Activated naive CD8-positive, alpha-beta T cell treated with anti-CD3 and anti-CD28 coated beads for 36 hours (primary cell): Measurements from ENCODE around the gene FBXO45. TPM values are rescaled to one million over a fixed set of nuclear protein-coding genes. Genes with fewer than 3 reads are reported as not detected.
"Not testable (repeated sequence)": the region's sequence is repeated elsewhere in the genome, so short reads cannot be mapped to it uniquely, and the experiment has no call there.

ENCODE experiments used
- DNase-seq: peaks from one replicate; pipeline ENCODE4 v3.0.0; 2021
- H3K27ac Mint-ChIP-seq: one replicate; pipeline ENCODE4 v1.8.0; 2022; ENCODE audit warnings: mild to moderate bottlenecking, moderate library complexity, mixed read lengths
- H3K27me3 Mint-ChIP-seq: one replicate; pipeline ENCODE4 v1.8.0; 2022; ENCODE audit warnings: mild to moderate bottlenecking, mixed read lengths
- H3K36me3 Mint-ChIP-seq: one replicate; pipeline ENCODE4 v1.8.0; 2021; ENCODE audit warnings: mild to moderate bottlenecking, mixed read lengths
- H3K4me1 Mint-ChIP-seq: one replicate; pipeline ENCODE4 v1.8.0; 2021; ENCODE audit warnings: mixed read lengths
- H3K4me3 Mint-ChIP-seq: one replicate; pipeline ENCODE4 v1.8.0; 2022; ENCODE audit warnings: mild to moderate bottlenecking, moderate library complexity, mixed read lengths
- H3K9me3 Mint-ChIP-seq: one replicate; pipeline ENCODE4 v1.8.0; 2022; ENCODE audit warnings: mixed read lengths
- total RNA-seq, 2 experiments: library from RNA; stranded (reverse); gene quantifications; one replicate each; pipeline ENCODE4 v1.2.3, GENCODE V29; 2021

The FBXO45 gene
- total RNA-seq, 2 experiments from 2014 or later = 26.1 to 26.3 TPM

DNA sequence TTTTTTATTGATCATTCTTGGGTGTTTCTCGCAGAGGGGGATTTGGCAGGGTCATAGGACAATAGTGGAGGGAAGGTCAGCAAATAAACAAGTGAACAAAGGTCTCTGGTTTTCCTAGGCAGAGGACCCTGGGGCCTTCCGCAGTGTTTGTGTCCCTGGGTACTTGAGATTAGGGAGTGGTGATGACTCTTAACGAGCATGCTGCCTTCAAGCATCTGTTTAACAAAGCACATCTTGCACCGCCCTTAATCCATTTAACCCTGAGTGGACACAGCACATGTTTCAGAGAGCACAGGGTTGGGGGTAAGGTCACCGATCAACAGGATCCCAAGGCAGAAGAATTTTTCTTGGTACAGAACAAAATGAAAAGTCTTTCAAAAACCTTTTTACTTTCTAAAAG, 51.2 kb downstream of the FBXO45 start:
- H3K27ac Mint-ChIP-seq, DNase-seq, H3K36me3 Mint-ChIP-seq, H3K27me3 Mint-ChIP-seq, H3K9me3 Mint-ChIP-seq, H3K4me3 Mint-ChIP-seq: not testable (repeated sequence)
- peaks cover 27% of the 10 kb centered on the region for H3K4me1 Mint-ChIP-seq

DNA sequence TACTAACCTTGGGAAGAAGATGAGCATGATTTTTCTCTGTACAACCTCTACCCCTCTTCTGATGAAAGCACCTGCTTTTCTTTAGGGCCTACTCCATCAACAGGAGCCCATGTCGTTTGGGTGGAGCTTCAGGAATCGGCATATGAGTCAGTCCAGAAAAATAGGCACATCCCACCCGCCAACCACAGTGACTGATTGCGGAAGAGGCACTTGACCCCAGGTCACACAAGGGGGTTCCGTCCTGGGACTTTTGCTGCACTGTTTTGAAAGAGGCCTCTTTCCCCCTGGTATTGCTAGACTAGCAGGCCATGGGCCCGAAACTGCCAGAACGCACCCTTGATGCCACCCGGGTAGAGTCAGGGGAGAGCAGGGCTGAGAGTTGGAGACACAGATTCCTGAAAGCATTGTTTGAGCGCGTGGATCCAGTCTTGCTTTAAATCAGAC, 51.7 kb downstream of the FBXO45 start:
- Mint-ChIP-seq H3K36me3 (no peaks in the 10 kb centered on the region), H3K27ac (no peak overlapping the region), H3K4me1 (peaks cover 32% of the 10 kb centered on the region), H3K9me3 (no peaks in the 10 kb centered on the region), H3K4me3 (no peak overlapping the region), H3K27me3 (no peaks in the 10 kb centered on the region)
- no peak for DNase-seq

GRCh38 chr3:196620684-196621083, 52.2 kb downstream of the FBXO45 start:
- no peaks in the 10 kb centered on the region for H3K27me3 Mint-ChIP-seq
- peaks cover 36% of the 10 kb centered on the region for H3K4me1 Mint-ChIP-seq
- no peak overlapping the region for H3K4me3 Mint-ChIP-seq
- H3K9me3 Mint-ChIP-seq = no peaks in the 10 kb centered on the region
- H3K36me3 Mint-ChIP-seq = no peaks in the 10 kb centered on the region
- no peak overlapping the region for H3K27ac Mint-ChIP-seq
- DNase-seq = no peak

DNA sequence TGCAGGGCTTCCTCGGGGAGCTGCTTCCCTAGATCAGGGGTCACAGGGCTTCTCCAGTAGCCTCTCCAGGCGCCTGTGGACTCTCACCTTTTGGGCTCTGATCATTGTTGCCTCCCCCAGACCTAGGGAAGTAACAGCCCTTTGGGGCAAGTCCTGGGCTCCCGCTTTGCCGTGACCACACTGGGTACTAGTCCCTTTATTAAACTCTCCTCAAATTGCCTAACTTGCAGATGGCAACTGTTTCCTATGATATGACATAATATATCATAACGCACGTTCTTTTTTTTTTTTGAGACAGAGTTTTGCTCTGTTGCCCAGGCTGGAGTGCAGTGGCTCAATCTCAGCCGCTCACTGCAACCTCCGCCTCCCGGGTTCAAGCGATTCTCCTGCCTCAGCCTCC, 53.2 kb downstream of the FBXO45 start:
- no peaks in the 10 kb centered on the region for H3K27me3 Mint-ChIP-seq
- DNase-seq = no peak
- no peaks in the 10 kb centered on the region for H3K9me3 Mint-ChIP-seq
- H3K36me3 Mint-ChIP-seq = no peaks in the 10 kb centered on the region
- no peak overlapping the region for H3K27ac Mint-ChIP-seq
- peaks cover 38% of the 10 kb centered on the region for H3K4me1 Mint-ChIP-seq
- no peak overlapping the region for H3K4me3 Mint-ChIP-seq

- Mint-ChIP-seq H3K9me3 (no peaks in the 10 kb centered on the region), H3K36me3 (no peaks in the 10 kb centered on the region), H3K27ac (peak overlapping the region; percentile 91), H3K4me3 (peak overlapping the region; percentile 56), H3K27me3 (no peaks in the 10 kb centered on the region), H3K4me1 (peaks cover 43% of the 10 kb centered on the region)
- DNase-seq = peak; percentile 72
These were observed 55.8 kb downstream of the FBXO45 start for GRCh38 chr3:196624067-196624790.

GRCh38 chr3:196624907-196625306, 56.4 kb downstream of the FBXO45 start:
- H3K9me3 Mint-ChIP-seq = no peaks in the 10 kb centered on the region

DNA sequence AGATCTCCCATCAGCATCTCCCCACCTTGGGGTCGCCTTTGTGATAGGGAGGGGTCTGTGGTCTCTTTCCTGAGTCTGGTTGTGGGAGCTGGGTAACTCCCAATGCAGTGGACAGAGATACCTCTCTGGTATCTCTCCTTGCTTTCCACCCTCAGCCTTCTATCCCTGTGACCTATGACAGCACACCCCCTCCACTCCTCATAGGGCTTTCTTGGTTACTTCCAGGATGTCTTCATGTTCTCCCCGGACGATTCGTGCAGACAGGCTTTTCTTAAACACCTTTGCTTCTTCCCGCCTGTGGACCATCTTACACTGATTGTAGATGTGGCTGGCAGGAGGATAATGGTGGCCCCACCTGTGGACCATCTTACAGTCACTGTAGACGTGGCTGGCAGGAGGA, 56.9 kb downstream of the FBXO45 start:
- Mint-ChIP-seq H3K27ac (peak overlapping the region; percentile 91), H3K27me3 (no peaks in the 10 kb centered on the region), H3K9me3 (no peaks in the 10 kb centered on the region), H3K4me3 (no peak overlapping the region), H3K4me1 (peaks cover 46% of the 10 kb centered on the region), H3K36me3 (peaks cover 3% of the 10 kb centered on the region)
- no peak for DNase-seq

More at GRCh38 chr3:196624907-196625306, 56.4 kb downstream of the FBXO45 start:
- no peaks in the 10 kb centered on the region for H3K27me3 Mint-ChIP-seq
- DNase-seq = no peak
- no peaks in the 10 kb centered on the region for H3K36me3 Mint-ChIP-seq
- H3K27ac Mint-ChIP-seq = peak overlapping the region; percentile 91
- H3K4me1 Mint-ChIP-seq = peaks cover 46% of the 10 kb centered on the region
- peak overlapping the region; percentile 56 for H3K4me3 Mint-ChIP-seq

- no peaks in the 10 kb centered on the region for H3K9me3 Mint-ChIP-seq
- no peak overlapping the region for H3K27ac Mint-ChIP-seq
- no peaks in the 10 kb centered on the region for H3K27me3 Mint-ChIP-seq
- peaks cover 56% of the 10 kb centered on the region for H3K4me1 Mint-ChIP-seq
- H3K4me3 Mint-ChIP-seq = no peak overlapping the region
- H3K36me3 Mint-ChIP-seq = peaks cover 5% of the 10 kb centered on the region
- DNase-seq = no peak
These were observed 59.4 kb downstream of the FBXO45 start for GRCh38 chr3:196627918-196628231.

- H3K36me3 Mint-ChIP-seq = peaks cover 5% of the 10 kb centered on the region
- no peak for DNase-seq
- no peak overlapping the region for H3K27ac Mint-ChIP-seq
These were observed 60.8 kb downstream of the FBXO45 start for GRCh38 chr3:196629228-196629627.

DNA sequence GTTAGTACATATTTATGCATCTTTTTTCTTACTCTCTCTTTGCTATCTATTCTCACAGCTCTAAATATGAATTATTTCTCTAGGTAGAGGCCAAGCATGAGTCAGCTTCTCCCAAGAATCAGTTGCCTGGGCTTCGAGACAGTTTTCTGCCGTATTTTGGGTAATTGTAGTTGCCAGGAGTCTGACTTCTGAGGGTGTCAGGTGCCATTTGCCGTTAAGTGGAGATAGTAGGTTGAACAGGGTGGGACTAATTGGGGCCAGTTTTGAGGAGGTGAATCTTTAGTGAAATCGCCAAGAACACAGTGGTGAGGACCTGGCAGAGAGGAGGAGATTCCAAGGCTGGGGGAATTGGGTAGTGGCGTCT, 63.2 kb downstream of the FBXO45 start:
- peaks cover 5% of the 10 kb centered on the region for H3K36me3 Mint-ChIP-seq
- H3K4me1 Mint-ChIP-seq = peaks cover 48% of the 10 kb centered on the region
- peak overlapping the region; percentile 88 for H3K4me3 Mint-ChIP-seq
- no peak for DNase-seq
- no peaks in the 10 kb centered on the region for H3K9me3 Mint-ChIP-seq
- no peaks in the 10 kb centered on the region for H3K27me3 Mint-ChIP-seq
- H3K27ac Mint-ChIP-seq = peak overlapping the region; percentile 96

More at GRCh38 chr3:196629228-196629627, 60.8 kb downstream of the FBXO45 start:
- H3K9me3 Mint-ChIP-seq = no peaks in the 10 kb centered on the region
- H3K4me3 Mint-ChIP-seq = no peak overlapping the region
- H3K27me3 Mint-ChIP-seq = no peaks in the 10 kb centered on the region
- H3K4me1 Mint-ChIP-seq = peaks cover 62% of the 10 kb centered on the region

GRCh38 chr3:196632046-196632751, 63.7 kb downstream of the FBXO45 start:
- H3K4me3 Mint-ChIP-seq = peak overlapping the region; percentile 88
- no peaks in the 10 kb centered on the region for H3K9me3 Mint-ChIP-seq
- H3K27me3 Mint-ChIP-seq = no peaks in the 10 kb centered on the region
- peak; percentile 91 for DNase-seq
- peaks cover 5% of the 10 kb centered on the region for H3K36me3 Mint-ChIP-seq
- peaks cover 44% of the 10 kb centered on the region for H3K4me1 Mint-ChIP-seq
- H3K27ac Mint-ChIP-seq = peak overlapping the region; percentile 96

GRCh38 chr3:196633555-196634151, 65.2 kb downstream of the FBXO45 start:
- peak overlapping the region; percentile 88 for H3K4me3 Mint-ChIP-seq
- no peaks in the 10 kb centered on the region for H3K27me3 Mint-ChIP-seq
- H3K27ac Mint-ChIP-seq = peak overlapping the region; percentile 69
- DNase-seq = no peak
- H3K4me1 Mint-ChIP-seq = peaks cover 42% of the 10 kb centered on the region
- H3K36me3 Mint-ChIP-seq = peaks cover 5% of the 10 kb centered on the region
- no peaks in the 10 kb centered on the region for H3K9me3 Mint-ChIP-seq

- no peak for DNase-seq
- Mint-ChIP-seq H3K9me3 (no peaks in the 10 kb centered on the region), H3K36me3 (peaks cover 5% of the 10 kb centered on the region), H3K4me3 (no peak overlapping the region), H3K27ac (no peak overlapping the region), H3K4me1 (peaks cover 47% of the 10 kb centered on the region), H3K27me3 (no peaks in the 10 kb centered on the region)
These were observed 65.8 kb downstream of the FBXO45 start for GRCh38 chr3:196634224-196634623.

GRCh38 chr3:196634829-196635228, 66.4 kb downstream of the FBXO45 start:
- no peak overlapping the region for H3K4me3 Mint-ChIP-seq
- peaks cover 5% of the 10 kb centered on the region for H3K36me3 Mint-ChIP-seq
- DNase-seq = no peak
- H3K4me1 Mint-ChIP-seq = peaks cover 44% of the 10 kb centered on the region
- no peaks in the 10 kb centered on the region for H3K27me3 Mint-ChIP-seq
- H3K27ac Mint-ChIP-seq = no peak overlapping the region
- no peaks in the 10 kb centered on the region for H3K9me3 Mint-ChIP-seq
